Smooth muscle cell (in vitro differentiated cells): Measurements from ENCODE around the gene FOXJ3. TPM values are rescaled to one million over a fixed set of nuclear protein-coding genes. Genes with fewer than 3 reads are reported as not detected.

Experiments
- DNase-seq: peaks from one replicate; lab custom pipeline; 2025; ENCODE audit not compliant: unreplicated experiment; lab: John Stamatoyannopoulos, UW
- H2AFZ ChIP-seq: fragments of 200-600 bp; sonication (generic); 2 replicates; pipeline ENCODE4 v1.6.0; 2016; ENCODE audit warnings: antibody characterized with exemption, low read depth, mild to moderate bottlenecking
- H3F3A ChIP-seq: fragments of 200-600 bp; sonication (generic); 2 replicates; pipeline ENCODE4 v1.6.0; 2017; ENCODE audit warnings: antibody characterized with exemption, low read depth
- H3K27ac ChIP-seq: fragments of 200-600 bp; sonication (generic); 2 replicates; pipeline ENCODE4 v1.5.1; 2016; ENCODE audit warnings: low read depth, mild to moderate bottlenecking
- H3K27me3 ChIP-seq: fragments of 200-600 bp; sonication (generic); 2 replicates; pipeline ENCODE4 v1.6.1; 2016; ENCODE audit warnings: low read depth, mild to moderate bottlenecking
- H3K36me3 ChIP-seq: fragments of 200-600 bp; sonication (generic); 2 replicates; pipeline ENCODE4 v1.5.1; 2016; ENCODE audit warnings: low read depth
- H3K4me1 ChIP-seq: fragments of 200-600 bp; sonication (generic); 2 replicates; pipeline ENCODE4 v1.5.1; 2016; ENCODE audit warnings: low read depth
- H3K4me2 ChIP-seq: fragments of 200-600 bp; sonication (generic); 2 replicates; pipeline ENCODE4 v1.6.0; 2016; ENCODE audit warnings: mild to moderate bottlenecking
- H3K4me3 ChIP-seq: fragments of 200-600 bp; sonication (generic); 2 replicates; pipeline ENCODE4 v1.5.1; 2016; ENCODE audit warnings: mild to moderate bottlenecking
- H3K79me2 ChIP-seq: fragments of 200-600 bp; sonication (generic); 2 replicates; pipeline ENCODE4 v1.6.0; 2016; ENCODE audit warnings: low read depth, mild to moderate bottlenecking
- H3K9ac ChIP-seq: fragments of 200-600 bp; sonication (generic); 2 replicates; pipeline ENCODE4 v1.6.0; 2016; ENCODE audit warnings: low read depth
- H3K9me3 ChIP-seq: fragments of 200-600 bp; sonication (generic); replicated peaks from 2 replicates; pipeline ENCODE4 v1.5.1; 2016; ENCODE audit warnings: low read depth
- H4K20me1 ChIP-seq: fragments of 200-600 bp; sonication (generic); 2 replicates; pipeline ENCODE4 v1.6.0; 2016; ENCODE audit warnings: low read depth
- WGBS: methylation state at CpG from one replicate; pipeline ENCODE4 v1.1.7; 2016; ENCODE audit warnings: low lambda C conversion rate; 5-methylcytosine and 5-hydroxymethylcytosine counted together
- polyA plus RNA-seq: library from polyadenylated mRNA; unstranded; fragments of >200 nt; fragmentation: Nextera tagmentation; extraction: Ambion mirVana; gene quantifications from 2 replicates; pipeline ENCODE4 v1.2.1, GENCODE V29; 2016
- total RNA-seq: library from RNA; depleted of rRNA; stranded (reverse); fragments of >200 nt; gene quantifications from 2 replicates; pipeline ENCODE4 v1.2.3, GENCODE V29; 2014
- TF ChIP-seq, protein P1 (sequence below): fragments of 200-600 bp; sonication (generic); IDR thresholded peaks from 2 replicates; pipeline ENCODE4 v1.5.1; 2017; ENCODE audit warnings: borderline replicate concordance, mild to moderate bottlenecking, antibody characterized with exemption; ENCODE audit not compliant: insufficient read depth, poor library complexity, severe bottlenecking

Gene FOXJ3
- total and polyA plus RNA-seq, 2 experiments from 2014 or later: 19.3 to 40.9 TPM

DNA sequence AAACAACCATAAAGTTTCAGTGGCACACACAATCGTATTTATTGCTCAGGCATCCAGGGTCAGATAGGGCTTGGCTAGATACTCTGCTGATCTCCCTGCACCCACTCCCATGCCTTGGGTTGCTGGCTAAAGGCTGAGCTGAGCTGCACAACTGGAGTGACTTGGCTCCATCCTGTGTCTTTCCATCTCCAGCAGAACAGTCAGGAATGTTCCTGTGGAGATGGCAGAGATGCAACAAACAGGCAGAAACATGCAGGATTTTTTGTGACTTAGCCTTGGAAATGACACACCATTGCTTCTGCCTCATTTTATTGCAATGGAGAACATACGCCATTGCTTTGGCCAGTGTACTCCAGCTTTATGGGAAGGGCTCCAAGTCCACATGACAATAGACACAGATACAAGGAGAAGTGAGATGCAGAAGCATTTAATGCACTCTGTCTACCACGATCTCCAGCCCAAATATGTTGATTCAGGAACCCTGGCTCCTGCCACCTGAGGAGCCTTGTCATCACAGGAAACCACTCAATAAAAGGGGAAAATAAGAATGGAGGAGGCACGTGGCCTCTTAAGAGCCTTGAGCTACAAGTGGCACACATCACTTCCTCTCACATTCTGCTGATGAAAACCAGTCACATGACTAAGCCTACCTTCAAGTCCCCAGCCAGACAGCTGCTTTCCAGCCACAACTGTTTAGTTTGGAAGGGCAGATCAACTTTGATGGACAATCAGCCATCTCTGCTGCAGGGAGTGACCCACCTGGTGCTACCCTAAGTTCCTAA, 191.9 kb downstream of the FOXJ3 start:
- Histone ChIP-seq H3K27ac (no peak overlapping the region), H3K36me3 (no peaks in the 10 kb centered on the region), H3K4me3 (no peak overlapping the region), H4K20me1 (no peaks in the 10 kb centered on the region), H3K9me3 (no peaks in the 10 kb centered on the region), H2AFZ (no peak overlapping the region), H3K9ac (no peak overlapping the region), H3K27me3 (peaks cover 6% of the 10 kb centered on the region), H3K4me1 (no peaks in the 10 kb centered on the region), H3F3A (no peaks in the 10 kb centered on the region), H3K4me2 (no peak overlapping the region), H3K79me2 (no peaks in the 10 kb centered on the region)
- WGBS: 75% methylated on average over 4 of the region's 4 CpGs
- TF ChIP-seq, protein P1, sequence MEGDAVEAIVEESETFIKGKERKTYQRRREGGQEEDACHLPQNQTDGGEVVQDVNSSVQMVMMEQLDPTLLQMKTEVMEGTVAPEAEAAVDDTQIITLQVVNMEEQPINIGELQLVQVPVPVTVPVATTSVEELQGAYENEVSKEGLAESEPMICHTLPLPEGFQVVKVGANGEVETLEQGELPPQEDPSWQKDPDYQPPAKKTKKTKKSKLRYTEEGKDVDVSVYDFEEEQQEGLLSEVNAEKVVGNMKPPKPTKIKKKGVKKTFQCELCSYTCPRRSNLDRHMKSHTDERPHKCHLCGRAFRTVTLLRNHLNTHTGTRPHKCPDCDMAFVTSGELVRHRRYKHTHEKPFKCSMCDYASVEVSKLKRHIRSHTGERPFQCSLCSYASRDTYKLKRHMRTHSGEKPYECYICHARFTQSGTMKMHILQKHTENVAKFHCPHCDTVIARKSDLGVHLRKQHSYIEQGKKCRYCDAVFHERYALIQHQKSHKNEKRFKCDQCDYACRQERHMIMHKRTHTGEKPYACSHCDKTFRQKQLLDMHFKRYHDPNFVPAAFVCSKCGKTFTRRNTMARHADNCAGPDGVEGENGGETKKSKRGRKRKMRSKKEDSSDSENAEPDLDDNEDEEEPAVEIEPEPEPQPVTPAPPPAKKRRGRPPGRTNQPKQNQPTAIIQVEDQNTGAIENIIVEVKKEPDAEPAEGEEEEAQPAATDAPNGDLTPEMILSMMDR: no peak
- DNase-seq: no peak

DNA sequence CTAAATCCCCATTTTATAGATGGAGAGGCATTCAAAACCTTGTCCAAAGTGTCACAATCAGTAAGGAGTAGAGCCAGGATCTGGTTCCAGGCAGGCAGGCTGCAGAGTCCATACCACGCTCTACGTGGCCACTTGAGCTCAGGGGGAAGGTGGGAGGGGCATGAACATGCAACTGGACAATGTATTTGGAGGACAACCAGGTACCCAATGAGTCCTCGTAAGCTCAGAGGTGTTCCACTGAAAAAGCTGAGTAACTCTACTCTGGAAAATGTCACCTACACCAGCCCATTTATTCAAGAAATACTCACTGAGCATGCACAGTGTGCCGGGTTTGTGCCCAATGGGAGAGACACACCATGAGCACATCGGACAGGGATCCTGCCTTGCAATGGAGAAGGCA, 193.1 kb downstream of the FOXJ3 start:
- Histone ChIP-seq H3K36me3 (no peaks in the 10 kb centered on the region), H3K4me1 (no peaks in the 10 kb centered on the region), H3K4me2 (no peak overlapping the region), H3K4me3 (no peak overlapping the region), H3K9ac (no peak overlapping the region), H2AFZ (no peak overlapping the region), H4K20me1 (no peaks in the 10 kb centered on the region), H3K9me3 (no peaks in the 10 kb centered on the region), H3K27me3 (no peaks in the 10 kb centered on the region), H3F3A (no peaks in the 10 kb centered on the region), H3K27ac (no peak overlapping the region), H3K79me2 (no peaks in the 10 kb centered on the region)
- TF ChIP-seq, protein P1: no peak
- DNase-seq: no peak
- WGBS: 83% methylated on average over 5 of the region's 5 CpGs

DNA sequence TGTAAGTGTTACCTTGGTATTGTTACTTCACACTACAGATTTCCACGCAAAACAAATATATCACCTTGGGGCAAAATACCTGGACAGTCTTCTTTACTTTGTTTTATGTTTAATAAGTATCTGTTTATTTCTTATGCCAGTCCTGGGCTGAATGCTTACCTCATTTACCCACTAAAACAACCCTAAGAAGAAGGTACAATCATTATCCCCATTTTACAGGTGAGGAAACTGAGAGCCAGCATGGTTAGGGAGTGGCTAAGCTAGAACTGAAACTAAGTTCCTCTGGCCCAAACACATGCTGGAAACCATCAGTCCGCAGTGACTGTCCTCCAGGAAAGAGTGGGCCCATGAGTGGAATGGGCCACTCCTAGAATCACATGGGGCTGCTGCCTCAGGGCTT, 194.8 kb downstream of the FOXJ3 start:
- WGBS: 95% methylated on average over 2 of the region's 2 CpGs
- no peaks in the 10 kb centered on the region for H4K20me1 ChIP-seq
- TF ChIP-seq, protein P1: no peak
- H3F3A ChIP-seq: no peaks in the 10 kb centered on the region
- H2AFZ ChIP-seq: no peak overlapping the region
- no peak overlapping the region for H3K27ac ChIP-seq
- no peak overlapping the region for H3K4me3 ChIP-seq
- no peak overlapping the region for H3K9ac ChIP-seq
- no peak overlapping the region for H3K4me2 ChIP-seq
- no peaks in the 10 kb centered on the region for H3K9me3 ChIP-seq
- H3K27me3 ChIP-seq: no peaks in the 10 kb centered on the region
- no peaks in the 10 kb centered on the region for H3K36me3 ChIP-seq
- no peak for DNase-seq
- no peaks in the 10 kb centered on the region for H3K79me2 ChIP-seq
- no peaks in the 10 kb centered on the region for H3K4me1 ChIP-seq

DNA sequence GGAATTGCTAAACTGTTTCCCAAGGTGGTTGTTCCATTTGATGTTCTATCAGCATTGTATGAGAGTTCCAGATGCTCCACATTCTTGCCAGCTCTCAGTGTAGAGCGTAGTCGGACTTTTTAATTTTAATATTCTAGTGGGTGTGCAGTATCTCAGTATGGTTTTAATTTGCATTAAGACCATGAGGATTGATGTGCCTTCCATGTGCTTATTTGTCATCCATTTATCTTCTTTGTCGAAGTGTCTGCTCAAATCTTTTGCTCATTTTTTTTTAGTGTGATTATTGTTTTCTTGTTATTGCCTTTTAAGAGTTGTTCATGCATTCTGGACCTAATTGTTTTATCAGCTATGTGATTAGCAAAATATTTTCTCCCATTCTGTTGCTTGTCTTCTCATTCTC, 195.6 kb downstream of the FOXJ3 start:
- Histone ChIP-seq H3F3A (no peaks in the 10 kb centered on the region), H3K4me3 (no peak overlapping the region), H3K9ac (no peak overlapping the region), H3K27ac (no peak overlapping the region), H2AFZ (no peak overlapping the region), H3K4me1 (no peaks in the 10 kb centered on the region), H3K27me3 (no peaks in the 10 kb centered on the region), H3K9me3 (no peaks in the 10 kb centered on the region), H4K20me1 (no peaks in the 10 kb centered on the region), H3K79me2 (no peaks in the 10 kb centered on the region), H3K36me3 (no peaks in the 10 kb centered on the region), H3K4me2 (no peak overlapping the region)
- DNase-seq: no peak
- TF ChIP-seq, protein P1: no peak
- WGBS: 94% methylated on average over 3 of the region's 3 CpGs
